Gastroesophageal sphincter (tissue), 3 donors: ENCODE results near the gene INPP5A.

Experiments used
- POLR2A ChIP-seq, 2 donors: fragments of 450-650 bp; IDR thresholded peaks; one replicate each; pipeline ENCODE4 v1.6.1; 2017; ENCODE audit warnings: antibody characterized with exemption in 2 of 2, mild to moderate bottlenecking in 2 of 2, moderate library complexity in 1 of 2
- POLR2AphosphoS5 ChIP-seq: sonication (generic); formaldehyde crosslinking; IDR thresholded peaks from one replicate; pipeline ENCODE4 v1.6.1; 2017; ENCODE audit warnings: antibody characterized with exemption
- TF ChIP-seq, protein P1 (sequence below), 4 experiments: fragments of 200-600 bp in 2 of 4; fragments of 450-650 bp in 2 of 4; sonication (generic) in 1 of 4; IDR thresholded peaks; one replicate each; pipeline ENCODE4 v1.5.1; 2017 to 2019; ENCODE audit warnings: antibody characterized with exemption in 4 of 4, mild to moderate bottlenecking in 2 of 4, moderate library complexity in 2 of 4

DNA sequence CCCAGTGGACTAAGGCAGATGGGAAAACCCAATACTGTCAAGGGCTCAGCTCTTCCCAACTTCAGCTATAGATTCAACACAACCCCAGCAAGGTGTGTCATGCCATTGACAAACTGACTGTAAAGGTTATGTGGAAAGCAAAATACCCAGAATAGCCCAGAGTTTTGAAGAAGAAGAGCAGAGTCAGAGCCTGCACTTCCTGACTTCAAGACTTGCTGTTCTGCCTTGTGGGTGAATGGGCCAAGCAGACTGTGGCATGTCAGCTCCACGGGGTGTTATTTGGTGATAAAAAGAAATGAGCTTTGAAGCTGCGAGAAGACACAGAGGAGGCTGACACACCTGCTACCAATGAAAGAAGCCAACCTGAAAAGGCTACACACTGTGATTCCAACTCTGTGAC lies 158.6 kb downstream of the INPP5A start:
- TF ChIP-seq POLR2A (IDR thresholded peaks at IDR 0.05) (no peak), POLR2AphosphoS5 (no peak)
- TF ChIP-seq, protein P1, sequence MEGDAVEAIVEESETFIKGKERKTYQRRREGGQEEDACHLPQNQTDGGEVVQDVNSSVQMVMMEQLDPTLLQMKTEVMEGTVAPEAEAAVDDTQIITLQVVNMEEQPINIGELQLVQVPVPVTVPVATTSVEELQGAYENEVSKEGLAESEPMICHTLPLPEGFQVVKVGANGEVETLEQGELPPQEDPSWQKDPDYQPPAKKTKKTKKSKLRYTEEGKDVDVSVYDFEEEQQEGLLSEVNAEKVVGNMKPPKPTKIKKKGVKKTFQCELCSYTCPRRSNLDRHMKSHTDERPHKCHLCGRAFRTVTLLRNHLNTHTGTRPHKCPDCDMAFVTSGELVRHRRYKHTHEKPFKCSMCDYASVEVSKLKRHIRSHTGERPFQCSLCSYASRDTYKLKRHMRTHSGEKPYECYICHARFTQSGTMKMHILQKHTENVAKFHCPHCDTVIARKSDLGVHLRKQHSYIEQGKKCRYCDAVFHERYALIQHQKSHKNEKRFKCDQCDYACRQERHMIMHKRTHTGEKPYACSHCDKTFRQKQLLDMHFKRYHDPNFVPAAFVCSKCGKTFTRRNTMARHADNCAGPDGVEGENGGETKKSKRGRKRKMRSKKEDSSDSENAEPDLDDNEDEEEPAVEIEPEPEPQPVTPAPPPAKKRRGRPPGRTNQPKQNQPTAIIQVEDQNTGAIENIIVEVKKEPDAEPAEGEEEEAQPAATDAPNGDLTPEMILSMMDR (IDR thresholded peaks at IDR 0.05) = no peak
